B cell (primary cell): ENCODE data around the gene PEAK1. TPM values are rescaled to one million over a fixed set of nuclear protein-coding genes. Genes with fewer than 3 reads are reported as not detected.

Experiments
- ATAC-seq: fragments of 200-7000 bp; cut with Tn5 transposase; one replicate; pipeline ENCODE4 v1.10.0; 2021; ENCODE audit warnings: low read depth, mild to moderate bottlenecking, moderate number of reproducible peaks, moderate library complexity
- CTCF ChIA-PET: fragments of 350-600 bp; sonication (Branson Sonifier 250); formaldehyde crosslinking; loops from one replicate; lab custom pipeline; 2021; ENCODE audit warnings: antibody characterized with exemption, inconsistent platforms; lab: Charles Lee
- POLR2A ChIA-PET: fragments of 350-600 bp; sonication (Branson Sonifier 250); formaldehyde crosslinking; loops from one replicate; lab custom pipeline; 2021; ENCODE audit warnings: antibody characterized with exemption; lab: Charles Lee
- DNase-seq: peaks from one replicate; pipeline ENCODE4 v3.0.0; 2013
- H2AFZ ChIP-seq: 2 replicates; pipeline ENCODE4 v1.6.1; 2012; ENCODE audit warnings: mild to moderate bottlenecking, low read depth, low read length; ENCODE audit not compliant: insufficient read depth, poor library complexity, severe bottlenecking
- H3K27ac ChIP-seq, 2 donors: 1 replicate in 1 of 2; 2 replicates in 1 of 2; pipeline ENCODE4 v1.5.1; 2012 to 2013; ENCODE audit warnings: low read length in 2 of 2, mild to moderate bottlenecking in 2 of 2, moderate library complexity in 1 of 2
- H3K27me3 ChIP-seq, 4 experiments: fragments of 200-600 bp in 1 of 4; sonication (generic) in 1 of 4; replicated peaks in 1 of 4; 1 replicate in 2 of 4; 2 replicates in 2 of 4; pipeline versions ENCODE4 v1.6.1 to v1.7.0; 2013 to 2016; ENCODE audit warnings: low read length in 3 of 4, mild to moderate bottlenecking in 2 of 4, mixed read lengths in 1 of 4, moderate library complexity in 1 of 4; ENCODE audit not compliant: insufficient read depth in 4 of 4, control insufficient read depth in 3 of 4; ENCODE audit errors: control extremely low read depth in 1 of 4
- H3K36me3 ChIP-seq, 2 experiments: replicated peaks in 1 of 2; 1 replicate in 1 of 2; 2 replicates in 1 of 2; pipeline versions ENCODE4 v1.6.1 to v1.7.1; 2013; ENCODE audit warnings: low read length in 1 of 2; ENCODE audit not compliant: insufficient read depth in 2 of 2, control insufficient read depth in 1 of 2; ENCODE audit errors: control extremely low read depth in 1 of 2, extremely low read depth in 1 of 2
- H3K4me1 ChIP-seq, 2 donors: fragments of 200-600 bp in 1 of 2; sonication (generic) in 1 of 2; 1 replicate in 1 of 2; 2 replicates in 1 of 2; pipeline versions ENCODE4 v1.5.1 to v1.6.1; 2013 to 2017; ENCODE audit warnings: low read length in 2 of 2; ENCODE audit not compliant: control insufficient read depth in 2 of 2, insufficient read depth in 2 of 2
- H3K4me2 ChIP-seq: replicated peaks from 2 replicates; pipeline ENCODE3; 2012; ENCODE audit warnings: mild to moderate bottlenecking, low read depth, low read length; ENCODE audit not compliant: poor library complexity, severe bottlenecking
- H3K4me3 ChIP-seq, 5 experiments: fragments of 200-600 bp in 1 of 5; sonication (generic) in 1 of 5; 1 replicate in 3 of 5; 2 replicates in 2 of 5; pipeline versions ENCODE4 v1.5.1 to v1.7.0; 2011 to 2016; ENCODE audit warnings: low read length in 4 of 5, mild to moderate bottlenecking in 4 of 5, low read depth in 2 of 5, control low read depth in 1 of 5, moderate library complexity in 1 of 5; ENCODE audit not compliant: insufficient read depth in 1 of 5; ENCODE audit errors: control extremely low read depth in 1 of 5, extremely low read depth in 1 of 5
- H3K79me2 ChIP-seq: fragments of 200-600 bp; sonication (generic); one replicate; pipeline ENCODE4 v1.6.0; 2016; ENCODE audit warnings: low read length; ENCODE audit not compliant: control insufficient read depth, insufficient read depth
- H3K9ac ChIP-seq: fragments of 200-600 bp; sonication (generic); 2 replicates; pipeline ENCODE4 v1.6.1; 2017; ENCODE audit warnings: mild to moderate bottlenecking, low read length, moderate library complexity
- H3K9me3 ChIP-seq, 3 donors: one replicate each; pipeline versions ENCODE4 v1.6.1 to v1.7.1; 2013; ENCODE audit warnings: low read length in 2 of 3; ENCODE audit not compliant: control insufficient read depth in 2 of 3, insufficient read depth in 1 of 3; ENCODE audit errors: control extremely low read depth in 1 of 3
- H4K20me1 ChIP-seq: 2 replicates; pipeline ENCODE4 v1.6.0; 2012; ENCODE audit warnings: mild to moderate bottlenecking, low read length; ENCODE audit not compliant: insufficient read depth, control insufficient read depth, poor library complexity, severe bottlenecking
- H3K27ac Mint-ChIP-seq: one replicate; pipeline ENCODE4 v1.8.0; 2021; ENCODE audit warnings: mixed read lengths
- H3K27me3 Mint-ChIP-seq: one replicate; pipeline ENCODE4 v1.8.0; 2021; ENCODE audit warnings: mixed read lengths
- H3K4me1 Mint-ChIP-seq: one replicate; pipeline ENCODE4 v1.8.0; 2021; ENCODE audit warnings: mixed read lengths
- H3K4me3 Mint-ChIP-seq: one replicate; pipeline ENCODE4 v1.8.0; 2021; ENCODE audit warnings: mixed read lengths
- H3K9me3 Mint-ChIP-seq: one replicate; pipeline ENCODE4 v1.8.0; 2022; ENCODE audit warnings: mixed read lengths; ENCODE audit not compliant: insufficient read depth
- CTCF ChIP-seq: fragments of 200-600 bp; IDR thresholded peaks from one replicate; pipeline ENCODE4 v1.8.0; 2022; ENCODE audit warnings: antibody characterized with exemption, mild to moderate bottlenecking
- EZH2 ChIP-seq: IDR thresholded peaks from 2 replicates; pipeline ENCODE4 v1.6.1; 2012; ENCODE audit warnings: borderline replicate concordance, low read depth, mild to moderate bottlenecking, moderate library complexity, low read length; ENCODE audit not compliant: insufficient read depth, poor library complexity, severe bottlenecking
- WGBS: methylation state at CpG from one replicate; pipeline ENCODE4 v1.1.5; 2013; ENCODE audit warnings: missing lambda C conversion rate; ENCODE audit not compliant: insufficient coverage; 5-methylcytosine and 5-hydroxymethylcytosine counted together
- intact Hi-C: fragments of 100-400 bp; cut with micrococcal nuclease; formaldehyde crosslinking; loops from one replicate; pipeline ENCODE4 v1.10.0; 2022
- polyA plus RNA-seq: library from polyadenylated mRNA; depleted of rRNA; stranded (reverse); fragments of >200 nt; gene quantifications from 2 replicates; pipeline ENCODE4 v1.2.3, GENCODE V29; 2012
- total RNA-seq, 2 donors: library from RNA; stranded (reverse); fragments of 120-200 nt in 1 of 2; gene quantifications; 1 replicate in 1 of 2; 2 replicates in 1 of 2; pipeline versions ENCODE4 v1.2.3 to v1.2.4, GENCODE V29; 2013 to 2022

The PEAK1 gene
- total and polyA plus RNA-seq, 2 donors (not counting 1 experiment from before 2014, with no cell fraction given), result 13.4 to 38.0 TPM

- Histone ChIP-seq H3K4me3 (no peak overlapping the region), H3K9me3 (no peaks in the 10 kb centered on the region), H3K27ac (no peak overlapping the region), H3K4me1 (peaks cover 3 to 13% of the 10 kb centered on the region in 2 donors), H3K79me2 (no peaks in the 10 kb centered on the region), H2AFZ (no peak overlapping the region), H4K20me1 (no peaks in the 10 kb centered on the region), H3K9ac (no peak overlapping the region), H3K36me3 (no peaks in the 10 kb centered on the region), H3K4me2 (no peak overlapping the region), H3K27me3 (no peaks in the 10 kb centered on the region)
- Mint-ChIP-seq H3K27ac (no peak overlapping the region), H3K4me3 (no peak overlapping the region), H3K9me3 (no peaks in the 10 kb centered on the region), H3K4me1 (peaks cover 10% of the 10 kb centered on the region), H3K27me3 (no peaks in the 10 kb centered on the region)
- ChIA-PET CTCF (interaction anchor here (0.5 to 7.5 kb wide), 15 partner anchors 10 to 435 kb away, joined by 3 to 92 read pairs (median 4); no protein-coding TSS in a partner anchor), POLR2A (interaction anchor here (1.5 kb wide), 1 partner anchor 436 kb away, joined by 3 read pairs; no protein-coding TSS in a partner anchor)
- no peak for ATAC-seq
- DNase-seq, result no peak
- no CpG with 5 or more reads among the region's 2 CpGs for WGBS
- intact Hi-C loops, result loop anchor here (1.0 kb wide), 2 partner anchors 390 to 436 kb away; no protein-coding TSS in a partner anchor
- TF ChIP-seq EZH2, result no peak
- TF ChIP-seq CTCF, result no peak
Measured at GRCh38 chr15:77107068-77107467, 312.8 kb downstream of the PEAK1 start.

- Histone ChIP-seq H3K4me2 (no peak overlapping the region), H3K79me2 (no peaks in the 10 kb centered on the region), H3K4me1 (peaks cover 16 to 32% of the 10 kb centered on the region in 2 donors), H3K4me3 (no peak overlapping the region), H2AFZ (no peak overlapping the region), H4K20me1 (no peaks in the 10 kb centered on the region), H3K9me3 (no peaks in the 10 kb centered on the region), H3K27me3 (no peaks in the 10 kb centered on the region), H3K9ac (no peak overlapping the region), H3K36me3 (no peaks in the 10 kb centered on the region), H3K27ac (no peak overlapping the region)
- TF ChIP-seq CTCF (no peak), EZH2 (no peak)
- ATAC-seq (no peak), DNase-seq (no peak)
- WGBS, result 100% methylated on average over 2 of the region's 3 CpGs
- intact Hi-C loops, result no loop called here
- H3K27me3 Mint-ChIP-seq, result no peaks in the 10 kb centered on the region
- CTCF ChIA-PET, result interaction anchor here (1.0 to 7.5 kb wide), 6 partner anchors 9 to 438 kb away, joined by 4 to 92 read pairs (median 4); no protein-coding TSS in a partner anchor
- H3K4me1 Mint-ChIP-seq, result peaks cover 24% of the 10 kb centered on the region
- H3K4me3 Mint-ChIP-seq, result no peak overlapping the region
- POLR2A ChIA-PET, result no interaction called here
- no peak overlapping the region for H3K27ac Mint-ChIP-seq
- H3K9me3 Mint-ChIP-seq, result no peaks in the 10 kb centered on the region
Measured at GRCh38 chr15:77104155-77104554, 315.7 kb downstream of the PEAK1 start.
